ENCODE data around the gene PLEKHA6.

The PLEKHA6 gene

GRCh38 chr1:204360314-204360713, 585 bp upstream of the PLEKHA6 start:
- TF ChIP-seq ISL1 (CRISPR knock-in tag; IDR thresholded peaks at IDR 0.05), result no peak
- TF ChIP-seq, protein P1, sequence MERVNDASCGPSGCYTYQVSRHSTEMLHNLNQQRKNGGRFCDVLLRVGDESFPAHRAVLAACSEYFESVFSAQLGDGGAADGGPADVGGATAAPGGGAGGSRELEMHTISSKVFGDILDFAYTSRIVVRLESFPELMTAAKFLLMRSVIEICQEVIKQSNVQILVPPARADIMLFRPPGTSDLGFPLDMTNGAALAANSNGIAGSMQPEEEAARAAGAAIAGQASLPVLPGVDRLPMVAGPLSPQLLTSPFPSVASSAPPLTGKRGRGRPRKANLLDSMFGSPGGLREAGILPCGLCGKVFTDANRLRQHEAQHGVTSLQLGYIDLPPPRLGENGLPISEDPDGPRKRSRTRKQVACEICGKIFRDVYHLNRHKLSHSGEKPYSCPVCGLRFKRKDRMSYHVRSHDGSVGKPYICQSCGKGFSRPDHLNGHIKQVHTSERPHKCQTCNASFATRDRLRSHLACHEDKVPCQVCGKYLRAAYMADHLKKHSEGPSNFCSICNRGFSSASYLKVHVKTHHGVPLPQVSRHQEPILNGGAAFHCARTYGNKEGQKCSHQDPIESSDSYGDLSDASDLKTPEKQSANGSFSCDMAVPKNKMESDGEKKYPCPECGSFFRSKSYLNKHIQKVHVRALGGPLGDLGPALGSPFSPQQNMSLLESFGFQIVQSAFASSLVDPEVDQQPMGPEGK (CRISPR knock-in tag; IDR thresholded peaks at IDR 0.05; ENCODE audit: borderline replicate concordance), result no peak
- no peak for ATAC-seq

GRCh38 chr1:204359131-204359473, 627 bp downstream of the PLEKHA6 start:
- no peak for TF ChIP-seq RARB (CRISPR knock-in tag; IDR thresholded peaks at IDR 0.05)
- TF ChIP-seq TCF4 (CRISPR knock-in tag; IDR thresholded peaks at IDR 0.05; ENCODE audit: borderline replicate concordance), result no peak
- TF ChIP-seq, protein P2, sequence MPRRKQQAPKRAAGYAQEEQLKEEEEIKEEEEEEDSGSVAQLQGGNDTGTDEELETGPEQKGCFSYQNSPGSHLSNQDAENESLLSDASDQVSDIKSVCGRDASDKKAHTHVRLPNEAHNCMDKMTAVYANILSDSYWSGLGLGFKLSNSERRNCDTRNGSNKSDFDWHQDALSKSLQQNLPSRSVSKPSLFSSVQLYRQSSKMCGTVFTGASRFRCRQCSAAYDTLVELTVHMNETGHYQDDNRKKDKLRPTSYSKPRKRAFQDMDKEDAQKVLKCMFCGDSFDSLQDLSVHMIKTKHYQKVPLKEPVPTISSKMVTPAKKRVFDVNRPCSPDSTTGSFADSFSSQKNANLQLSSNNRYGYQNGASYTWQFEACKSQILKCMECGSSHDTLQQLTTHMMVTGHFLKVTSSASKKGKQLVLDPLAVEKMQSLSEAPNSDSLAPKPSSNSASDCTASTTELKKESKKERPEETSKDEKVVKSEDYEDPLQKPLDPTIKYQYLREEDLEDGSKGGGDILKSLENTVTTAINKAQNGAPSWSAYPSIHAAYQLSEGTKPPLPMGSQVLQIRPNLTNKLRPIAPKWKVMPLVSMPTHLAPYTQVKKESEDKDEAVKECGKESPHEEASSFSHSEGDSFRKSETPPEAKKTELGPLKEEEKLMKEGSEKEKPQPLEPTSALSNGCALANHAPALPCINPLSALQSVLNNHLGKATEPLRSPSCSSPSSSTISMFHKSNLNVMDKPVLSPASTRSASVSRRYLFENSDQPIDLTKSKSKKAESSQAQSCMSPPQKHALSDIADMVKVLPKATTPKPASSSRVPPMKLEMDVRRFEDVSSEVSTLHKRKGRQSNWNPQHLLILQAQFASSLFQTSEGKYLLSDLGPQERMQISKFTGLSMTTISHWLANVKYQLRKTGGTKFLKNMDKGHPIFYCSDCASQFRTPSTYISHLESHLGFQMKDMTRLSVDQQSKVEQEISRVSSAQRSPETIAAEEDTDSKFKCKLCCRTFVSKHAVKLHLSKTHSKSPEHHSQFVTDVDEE (CRISPR knock-in tag; IDR thresholded peaks at IDR 0.05), result no peak
- TF ChIP-seq ZNF70 (CRISPR knock-in tag; IDR thresholded peaks at IDR 0.05), result no peak
- no peak for TF ChIP-seq ARNTL (CRISPR knock-in tag; IDR thresholded peaks at IDR 0.05; ENCODE audit: borderline replicate concordance, low read depth)
- no peak for TF ChIP-seq ZNF565 (CRISPR knock-in tag; conservative IDR thresholded peaks at IDR 0.05; ENCODE audit: low read depth)
- TF ChIP-seq, protein P1 (CRISPR knock-in tag; IDR thresholded peaks at IDR 0.05; ENCODE audit: borderline replicate concordance), result no peak
- TF ChIP-seq, protein P3, sequence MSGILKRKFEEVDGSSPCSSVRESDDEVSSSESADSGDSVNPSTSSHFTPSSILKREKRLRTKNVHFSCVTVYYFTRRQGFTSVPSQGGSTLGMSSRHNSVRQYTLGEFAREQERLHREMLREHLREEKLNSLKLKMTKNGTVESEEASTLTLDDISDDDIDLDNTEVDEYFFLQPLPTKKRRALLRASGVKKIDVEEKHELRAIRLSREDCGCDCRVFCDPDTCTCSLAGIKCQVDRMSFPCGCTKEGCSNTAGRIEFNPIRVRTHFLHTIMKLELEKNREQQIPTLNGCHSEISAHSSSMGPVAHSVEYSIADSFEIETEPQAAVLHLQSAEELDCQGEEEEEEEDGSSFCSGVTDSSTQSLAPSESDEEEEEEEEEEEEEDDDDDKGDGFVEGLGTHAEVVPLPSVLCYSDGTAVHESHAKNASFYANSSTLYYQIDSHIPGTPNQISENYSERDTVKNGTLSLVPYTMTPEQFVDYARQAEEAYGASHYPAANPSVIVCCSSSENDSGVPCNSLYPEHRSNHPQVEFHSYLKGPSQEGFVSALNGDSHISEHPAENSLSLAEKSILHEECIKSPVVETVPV (CRISPR knock-in tag; IDR thresholded peaks at IDR 0.05), result no peak
- TF ChIP-seq POU6F1 (CRISPR knock-in tag; IDR thresholded peaks at IDR 0.05; ENCODE audit: borderline replicate concordance, low read depth), result no peak
- ATAC-seq, result no peak

- no peak for ATAC-seq
- TF ChIP-seq ESRRG (CRISPR knock-in tag; IDR thresholded peaks at IDR 0.05) (no peak), RARB (CRISPR knock-in tag; IDR thresholded peaks at IDR 0.05) (no peak), OSR1 (CRISPR knock-in tag; IDR thresholded peaks at IDR 0.05) (no peak), CREB5 (CRISPR knock-in tag; IDR thresholded peaks at IDR 0.05; ENCODE audit: low read depth) (no peak), BACH2 (CRISPR knock-in tag; IDR thresholded peaks at IDR 0.05; ENCODE audit: borderline replicate concordance) (no peak), ZNF8 (CRISPR knock-in tag; IDR thresholded peaks at IDR 0.05) (no peak), ARNTL (CRISPR knock-in tag; IDR thresholded peaks at IDR 0.05; ENCODE audit: borderline replicate concordance, low read depth) (no peak), SNAI2 (CRISPR knock-in tag; IDR thresholded peaks at IDR 0.05) (no peak), POU6F1 (CRISPR knock-in tag; IDR thresholded peaks at IDR 0.05; ENCODE audit: borderline replicate concordance, low read depth) (no peak)
- TF ChIP-seq, protein P2 (CRISPR knock-in tag; IDR thresholded peaks at IDR 0.05), result no peak
- TF ChIP-seq, protein P3 (CRISPR knock-in tag; IDR thresholded peaks at IDR 0.05), result no peak
- TF ChIP-seq, protein P1 (CRISPR knock-in tag; IDR thresholded peaks at IDR 0.05; ENCODE audit: borderline replicate concordance), result no peak
Measured at GRCh38 chr1:204358605-204359004, 1.1 kb downstream of the PLEKHA6 start.
